Fibroblast of skin of back (primary cell): ENCODE data around the gene PACS1. TPM values are rescaled to one million over a fixed set of nuclear protein-coding genes. Genes with fewer than 3 reads are reported as not detected.
"Not testable (repeated sequence)": the region's sequence is repeated elsewhere in the genome, so short reads cannot be mapped to it uniquely, and the experiment has no call there.

ENCODE experiments used
- DNase-seq: peaks from one replicate; pipeline ENCODE4 v3.0.0-alpha.2; 2013
- polyA plus RNA-seq, 2 experiments: library from polyadenylated mRNA; unstranded; fragments of 120-200 nt; gene quantifications; one replicate each; pipeline ENCODE4 v1.2.1, GENCODE V29; 2013; ENCODE audit not compliant: insufficient read length in 2 of 2

PACS1 gene
- polyA plus RNA-seq (2013, experiment 1 of 2; ENCODE audit: insufficient read length), result 86.5 TPM
- 93.6 TPM for polyA plus RNA-seq (2013, experiment 2 of 2; ENCODE audit: insufficient read length)

- DNase-seq, result peak; percentile 80
These were observed at the start of gene PACS1 for GRCh38 chr11:66069715-66070603. Gene PACS1, plus strand, starts transcription at chr11:66070272. Its CDS starts 215 bp downstream, at chr11:66070487.

- DNase-seq, result peak; percentile 86
These were observed 49.3 kb upstream of the PACS1 start for GRCh38 chr11:66020618-66021357.

DNA sequence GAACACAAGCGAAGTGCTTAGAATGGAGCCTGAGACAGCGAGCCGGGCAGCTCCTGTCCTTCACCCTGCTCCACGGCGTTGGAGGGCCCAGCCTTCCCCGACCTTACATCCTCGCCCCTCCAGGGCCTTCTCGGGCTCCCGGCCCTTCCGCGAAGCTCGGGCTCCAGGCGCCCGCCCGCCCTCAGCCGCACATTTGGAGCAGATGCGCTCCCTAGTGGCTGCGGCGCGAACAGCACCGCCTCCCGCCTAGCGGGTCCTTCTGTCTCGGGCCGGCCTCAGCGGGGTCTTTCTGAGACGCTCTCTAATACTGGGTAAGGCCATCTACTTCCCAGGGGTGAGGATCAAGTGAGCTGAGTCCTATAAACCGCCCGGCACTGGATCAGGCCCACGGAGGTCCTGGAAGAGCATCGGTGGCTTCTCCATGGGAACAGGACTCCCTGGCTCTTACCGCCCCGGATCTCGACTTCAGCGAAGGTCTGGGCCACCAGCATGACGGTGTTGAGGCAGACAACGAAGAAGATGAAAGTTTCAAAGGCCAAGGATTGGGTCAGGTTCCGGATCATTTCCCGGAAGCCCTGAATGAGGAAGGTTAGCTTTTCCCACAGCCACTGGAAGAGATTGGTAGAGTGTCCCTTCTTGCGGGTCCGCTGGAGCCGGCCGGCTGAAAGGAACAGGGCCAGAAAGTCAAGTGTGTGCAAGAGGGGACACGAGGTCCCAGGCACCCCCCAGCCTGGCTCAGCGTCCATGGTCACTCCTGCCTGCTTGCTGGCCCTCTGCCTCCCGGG lies 47.5 kb upstream of the PACS1 start:
- DNase-seq, result peak; percentile 65

DNA sequence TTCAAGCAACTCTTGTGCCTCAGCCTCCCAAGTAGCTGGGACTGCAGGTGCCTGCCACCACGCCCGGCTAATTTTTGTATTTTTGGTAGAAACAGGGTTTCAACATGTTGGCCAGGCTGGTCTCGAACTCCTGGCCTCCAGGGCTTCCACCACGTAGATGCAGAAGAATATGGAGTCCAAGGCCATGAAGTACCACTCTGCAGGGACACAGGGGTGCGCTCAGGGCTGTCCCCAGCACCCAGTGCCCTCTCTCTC lies 47.0 kb upstream of the PACS1 start:
- DNase-seq, result not testable (repeated sequence)

DNA sequence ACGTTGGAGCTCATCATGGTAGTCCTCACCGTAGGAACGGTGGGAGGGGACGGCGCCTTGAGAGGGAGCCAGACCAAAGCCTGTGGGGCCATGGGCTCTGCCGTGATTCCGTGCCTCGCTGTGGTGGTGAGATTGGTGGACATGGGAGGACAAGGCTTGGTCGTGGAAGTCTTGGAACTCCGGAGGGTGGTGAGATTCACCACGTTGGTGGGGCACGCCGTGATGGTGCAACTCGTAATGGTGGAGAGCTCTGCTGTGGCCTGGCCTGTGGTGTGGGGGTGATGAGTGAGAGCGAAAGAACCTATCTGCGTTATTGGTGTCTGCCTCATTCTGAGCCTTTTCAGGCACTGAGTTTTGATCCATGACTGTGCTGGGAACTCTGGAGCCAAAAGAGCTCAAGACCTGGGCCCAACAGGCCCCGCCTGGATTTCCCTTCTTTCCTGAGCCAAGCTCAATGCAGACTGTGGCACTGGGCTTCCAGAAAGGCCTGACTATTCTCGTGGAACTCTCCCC lies 44.0 kb upstream of the PACS1 start, which contains the start of gene CATSPER1:
Gene CATSPER1, minus strand, starts transcription at position 463 of the 513 bp plus-strand sequence. Its CDS starts 100 bp downstream, at position 363.
- DNase-seq, result no peak

DNA sequence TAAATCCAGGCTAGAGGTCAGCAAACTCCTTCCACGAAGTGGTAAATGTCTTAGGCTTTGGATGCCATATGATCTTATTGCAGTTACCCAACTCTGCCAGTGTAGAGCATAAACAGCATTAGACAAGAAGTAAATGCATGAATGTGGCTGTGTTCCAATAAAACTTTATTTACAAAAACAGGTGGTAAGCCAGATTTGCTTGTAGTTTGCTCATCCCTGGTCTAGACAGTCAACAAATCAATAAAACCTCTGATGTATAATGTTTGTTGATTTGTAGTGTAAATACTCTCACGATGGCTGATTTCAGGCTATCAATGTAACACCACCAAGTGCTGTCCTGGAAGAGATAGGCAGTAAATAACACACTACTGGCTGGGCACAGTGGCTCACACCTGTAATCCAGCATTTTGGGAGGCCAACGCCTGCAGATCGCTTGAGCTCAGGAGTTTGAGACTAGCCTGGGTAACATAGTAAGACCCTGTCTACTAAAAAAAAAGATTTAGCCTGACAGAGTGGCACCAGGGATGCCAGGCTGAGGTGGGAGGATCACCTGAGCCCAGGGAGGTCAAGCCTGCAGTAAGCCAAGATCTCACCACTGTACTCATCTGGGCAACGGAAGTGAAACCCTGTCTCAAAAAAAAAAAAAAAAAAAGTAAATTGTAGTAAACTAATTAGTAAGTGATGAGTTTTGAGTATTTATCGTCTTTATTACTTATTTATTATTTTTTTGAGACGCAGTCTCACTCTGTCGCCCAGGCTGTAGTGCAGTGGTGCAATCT lies 36.9 kb upstream of the PACS1 start:
- no peak for DNase-seq

- DNase-seq, result no peak
These were observed 34.3 kb upstream of the PACS1 start for GRCh38 chr11:66035653-66036333.

- DNase-seq, result no peak
These were observed 33.8 kb upstream of the PACS1 start for GRCh38 chr11:66036334-66036710.

DNA sequence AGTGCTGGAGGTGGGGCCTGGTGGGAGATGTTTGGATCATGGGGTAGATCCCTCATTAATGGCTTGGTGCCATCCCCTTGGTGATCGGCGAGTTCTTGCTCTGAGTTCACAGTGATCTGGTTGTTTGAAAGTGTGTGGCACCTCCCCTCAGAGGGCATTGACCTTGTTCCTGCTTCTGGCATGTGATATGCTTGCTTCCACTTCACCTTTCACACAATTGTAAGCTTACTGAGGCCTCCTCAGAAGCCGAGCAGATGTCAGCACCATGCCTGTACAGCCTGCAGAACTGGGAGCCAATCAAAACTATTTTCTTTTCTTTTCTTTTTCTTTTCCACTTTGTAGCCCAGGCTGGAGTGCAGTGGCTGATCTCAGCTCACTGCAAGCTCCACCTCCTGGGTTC lies 32.7 kb upstream of the PACS1 start:
- DNase-seq, result no peak

GRCh38 chr11:66039765-66040164 lies 30.3 kb upstream of the PACS1 start:
- no peak for DNase-seq

GRCh38 chr11:66042227-66042995 lies 27.7 kb upstream of the PACS1 start:
- no peak for DNase-seq

- no peak for DNase-seq
These were observed 26.8 kb upstream of the PACS1 start for GRCh38 chr11:66042996-66043906.

DNA sequence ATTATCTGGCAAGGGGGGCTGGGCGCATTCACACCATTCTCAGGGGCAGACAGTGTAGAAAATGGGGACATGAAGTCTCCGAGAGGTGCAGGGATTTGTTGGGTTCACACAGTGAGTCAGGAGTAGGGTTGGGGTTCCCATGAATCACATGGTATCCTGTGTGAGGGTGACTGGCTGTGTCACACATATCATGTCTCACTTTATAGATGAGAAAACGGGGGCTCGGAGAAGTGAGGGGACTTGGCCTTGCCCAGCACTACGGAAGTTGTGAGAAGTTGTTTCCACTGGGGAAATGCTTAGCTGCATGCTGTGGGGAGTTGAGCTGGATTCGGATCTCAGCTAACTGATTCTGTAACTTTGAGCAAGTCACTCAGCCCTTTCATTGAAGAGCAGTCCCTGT lies 25.3 kb upstream of the PACS1 start:
- no peak for DNase-seq

GRCh38 chr11:66045177-66045639 lies 24.9 kb upstream of the PACS1 start:
- DNase-seq, result peak; percentile 72

DNA sequence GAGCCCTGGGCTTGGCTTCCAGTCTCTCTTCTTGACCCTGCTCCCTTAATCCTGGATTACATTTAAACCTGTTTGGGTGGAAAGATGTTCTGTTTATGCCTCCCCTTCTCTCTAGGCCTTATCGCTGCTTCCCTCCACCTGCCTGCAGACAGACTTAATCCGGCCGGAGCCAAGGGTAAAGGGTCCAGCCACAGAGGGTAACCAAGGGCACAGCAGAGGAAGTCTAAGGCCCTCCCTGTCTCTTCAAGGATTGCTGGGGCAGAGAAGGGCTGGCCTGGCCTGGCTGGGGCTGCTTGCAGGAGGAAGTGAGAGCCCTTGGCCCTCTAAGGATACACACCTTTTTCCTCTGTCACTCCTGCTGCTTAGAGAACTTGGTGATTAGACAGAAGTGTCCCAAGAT lies 23.2 kb upstream of the PACS1 start:
- DNase-seq, result no peak

- peak; percentile 21 for DNase-seq
These were observed 22.3 kb upstream of the PACS1 start for GRCh38 chr11:66047541-66048365.

DNA sequence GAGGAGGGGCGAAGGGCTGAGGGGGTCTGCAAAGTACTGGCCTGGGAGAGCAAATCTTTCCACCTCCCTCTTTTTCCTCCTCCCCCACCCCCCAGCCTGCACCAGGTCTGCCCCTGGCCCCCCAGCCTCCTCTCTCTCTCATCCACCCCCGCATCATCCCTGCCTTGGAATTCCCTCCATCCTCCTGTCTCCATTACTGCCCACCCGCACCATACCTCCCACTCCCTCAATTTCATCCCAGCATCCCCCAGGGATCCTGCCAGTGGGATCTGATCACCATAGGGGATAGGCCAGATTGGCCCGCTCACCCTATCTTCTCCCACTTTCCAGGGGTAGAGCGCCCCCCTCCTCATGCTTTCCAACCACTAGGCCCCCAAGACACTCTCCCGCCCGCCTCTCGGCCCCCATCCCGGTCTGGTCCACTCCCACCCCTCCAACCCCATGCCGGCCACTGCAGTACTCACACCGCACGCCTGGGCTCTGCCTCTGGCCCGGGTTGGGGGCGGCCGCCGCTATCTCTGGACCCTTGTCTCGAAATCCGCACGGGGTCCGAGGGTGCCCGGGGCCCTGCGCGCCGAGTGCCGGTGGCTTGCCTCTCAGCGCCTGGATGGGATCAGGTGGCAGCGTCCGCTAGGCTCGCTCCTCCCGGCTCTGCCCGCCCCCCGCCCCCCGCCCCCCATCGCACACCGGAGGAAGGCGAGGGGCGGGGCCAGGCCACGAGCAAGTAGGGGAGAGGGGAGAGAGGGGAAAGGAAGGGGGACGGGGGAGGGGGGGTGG lies 21.3 kb upstream of the PACS1 start, which contains the start of gene GAL3ST3:
Gene GAL3ST3, minus strand, starts transcription at position 615 of the 777 bp plus-strand sequence. CDS start 3,746 bp downstream, outside the sequence.
- DNase-seq, result no peak
